8988T (cell line): Measurements from ENCODE around the gene SP1.
"Not testable (repeated sequence)": the region's sequence is repeated elsewhere in the genome, so short reads cannot be mapped to it uniquely, and the experiment has no call there.

Source experiments
- DNase-seq: peaks from one replicate; pipeline ENCODE4 v3.0.0; 2011

The SP1 gene

DNA sequence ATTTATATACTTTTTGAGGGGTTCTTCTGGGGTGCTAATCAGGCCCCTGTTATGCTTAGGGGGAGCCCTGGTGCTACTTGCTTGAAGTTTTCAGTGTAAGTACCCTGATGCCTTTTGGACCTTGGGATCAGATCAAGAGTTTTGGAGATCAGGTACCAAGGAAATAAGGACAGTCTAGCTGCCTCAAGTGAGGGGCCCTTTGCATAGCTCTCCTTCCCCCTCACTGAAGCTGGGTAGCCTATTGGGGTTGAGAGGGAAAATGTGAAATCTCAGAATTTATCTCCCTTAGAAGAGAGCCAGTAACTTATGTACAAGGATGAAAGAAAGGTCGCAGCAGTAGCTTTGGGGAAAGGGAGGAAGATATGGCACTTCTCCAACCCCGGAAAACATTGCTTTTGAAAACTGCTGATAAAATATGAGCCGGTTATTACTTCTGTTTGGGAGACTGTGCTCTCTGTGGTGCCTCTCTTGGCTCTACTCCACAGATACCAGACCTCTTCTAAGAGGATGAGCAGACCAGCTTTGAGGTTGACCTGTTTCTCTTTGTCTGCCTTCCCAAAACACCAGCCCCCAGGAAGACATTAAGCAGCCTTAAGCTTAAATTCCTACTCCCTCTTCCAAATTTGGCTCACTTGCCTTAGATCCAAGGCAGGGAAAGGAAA is 34.9 kb downstream of the SP1 start:
- DNase-seq = no peak

DNA sequence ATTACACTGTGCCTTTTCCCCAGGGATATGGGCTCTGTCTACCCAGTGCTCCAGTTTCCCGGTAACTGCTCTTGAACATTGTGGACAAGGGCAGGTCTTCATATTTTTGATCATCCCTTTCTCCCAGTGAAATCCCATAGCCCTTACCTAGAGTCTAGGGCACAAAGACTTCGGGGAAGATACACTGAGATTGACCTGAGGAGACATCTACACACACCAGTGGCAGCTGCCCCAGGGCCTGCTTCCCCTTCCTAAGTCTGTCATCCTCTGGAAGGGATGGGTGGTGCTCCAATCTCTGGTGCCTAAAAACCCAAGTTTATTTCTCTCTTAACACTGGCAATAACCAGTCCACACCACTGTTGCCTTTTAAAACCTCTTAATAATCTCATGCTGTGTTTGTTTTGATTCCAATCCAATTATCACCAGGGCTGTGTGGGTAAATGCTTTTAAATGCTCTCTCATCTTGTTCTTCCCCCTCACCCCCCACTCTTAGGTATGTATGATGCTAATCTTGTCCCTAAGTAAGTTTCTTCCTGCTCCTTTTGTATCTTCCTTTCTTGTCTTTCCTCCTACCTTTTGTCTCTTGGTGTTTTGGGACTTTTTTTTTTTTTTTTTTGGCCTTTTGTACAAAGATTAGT is 35.9 kb downstream of the SP1 start:
- DNase-seq = not testable (repeated sequence)

DNA sequence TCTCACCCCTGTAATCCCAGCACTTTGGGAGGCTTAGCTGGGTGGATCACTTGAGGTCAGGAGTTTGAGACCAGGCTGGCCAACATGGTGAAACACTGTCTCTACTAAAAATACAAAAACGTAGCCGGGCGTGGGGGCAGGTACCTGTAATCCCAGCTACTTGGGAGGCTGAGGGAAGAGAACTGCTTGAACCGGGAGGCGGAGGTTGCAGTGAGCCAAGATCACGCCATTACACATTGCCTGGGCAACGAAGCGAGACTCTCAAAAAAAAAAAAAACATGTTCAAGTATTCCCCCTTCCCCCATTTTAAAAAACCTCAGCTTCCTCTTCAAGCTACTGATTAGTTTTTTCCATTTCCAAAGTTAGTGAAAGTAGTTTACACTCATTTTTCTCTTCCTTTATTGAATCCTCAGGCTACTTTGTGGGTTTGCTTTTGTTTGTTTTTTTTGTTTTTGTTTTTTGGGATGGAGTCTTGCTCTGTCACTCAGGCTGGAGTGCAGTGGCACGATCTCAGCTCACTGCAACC is 37.4 kb downstream of the SP1 start:
- DNase-seq = not testable (repeated sequence)

DNA sequence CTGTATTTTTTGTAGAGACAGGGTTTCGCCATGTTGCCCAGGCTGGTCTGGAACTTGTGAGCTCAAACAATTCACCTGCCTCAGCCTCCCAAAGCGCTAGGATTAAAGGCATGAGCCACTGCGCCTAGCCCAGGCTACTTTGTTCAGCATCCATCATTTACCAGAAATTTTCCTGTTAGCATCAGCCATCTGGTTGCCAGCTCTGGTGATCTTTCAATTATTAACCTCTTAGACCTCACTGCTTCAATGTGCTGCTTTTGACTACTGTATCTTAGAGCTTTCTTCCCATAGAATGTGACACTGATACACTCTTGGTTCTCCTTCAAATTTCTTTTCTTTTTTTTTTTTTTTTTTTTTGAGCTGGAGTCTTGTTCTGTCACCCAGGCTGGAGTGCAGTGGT is 38.2 kb downstream of the SP1 start:
- no peak for DNase-seq

DNA sequence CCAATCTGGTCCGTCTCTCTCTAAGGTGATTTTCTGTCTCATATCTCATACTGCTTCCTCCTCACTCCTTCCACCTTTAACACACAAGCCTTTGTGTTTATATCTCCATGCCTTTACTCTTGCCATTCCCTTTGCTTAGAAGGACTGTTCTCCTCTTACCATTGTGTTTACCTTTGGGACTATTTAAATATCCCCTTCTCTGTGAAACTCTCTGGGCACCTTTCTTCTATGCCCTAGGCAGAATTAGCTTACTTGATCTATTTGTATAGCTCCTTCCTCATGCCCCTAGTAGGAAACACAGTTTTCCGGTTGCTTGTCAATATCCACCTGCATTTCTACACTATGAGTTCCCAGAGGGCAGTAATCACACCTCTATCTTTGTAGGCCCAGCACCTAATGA is 39.8 kb downstream of the SP1 start:
- DNase-seq = no peak

DNA sequence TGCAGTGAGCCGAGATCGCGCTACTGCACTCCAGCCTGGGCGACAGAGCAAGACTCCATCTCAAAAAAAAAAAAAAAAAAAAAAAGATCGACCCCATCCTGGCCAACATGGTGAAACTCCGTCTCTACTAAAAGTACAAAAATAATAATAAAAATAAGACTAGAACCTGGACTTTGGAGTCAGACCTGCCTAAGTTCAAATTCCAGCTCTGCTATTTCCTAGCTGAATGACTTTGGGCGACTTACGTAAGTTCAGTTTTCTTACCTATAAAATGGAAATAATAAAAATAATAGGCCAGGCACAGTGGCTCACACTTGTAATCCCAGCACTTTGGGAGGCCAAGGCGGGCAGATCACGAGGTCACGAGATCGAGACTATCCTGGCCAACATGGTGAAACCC is 42.3 kb downstream of the SP1 start:
- not testable (repeated sequence) for DNase-seq

DNA sequence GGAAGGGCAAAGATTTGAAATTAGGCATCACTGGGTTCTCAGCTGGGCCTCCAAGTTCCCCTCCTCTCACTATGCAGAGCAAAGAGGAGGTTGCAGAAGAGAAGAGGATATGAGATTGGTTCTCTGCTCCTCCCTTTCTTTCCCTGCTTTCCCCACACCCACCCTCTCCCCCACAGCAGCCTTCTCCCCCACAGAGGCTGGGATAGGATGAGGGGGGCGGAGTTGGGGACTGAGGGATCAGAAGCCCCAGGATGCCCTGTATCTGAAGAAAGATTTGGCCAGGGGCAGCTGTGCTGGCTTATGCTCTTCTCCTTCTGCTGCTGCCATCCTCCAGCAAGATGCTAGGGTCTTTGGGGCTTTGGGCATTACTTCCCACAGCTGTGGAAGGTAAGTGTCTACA is 43.6 kb downstream of the SP1 start, which contains the start of gene AMHR2:
Gene AMHR2, plus strand, starts transcription at position 259 of the 400 bp plus-strand sequence. Its CDS starts 80 bp downstream, at position 339.
- DNase-seq = no peak

DNA sequence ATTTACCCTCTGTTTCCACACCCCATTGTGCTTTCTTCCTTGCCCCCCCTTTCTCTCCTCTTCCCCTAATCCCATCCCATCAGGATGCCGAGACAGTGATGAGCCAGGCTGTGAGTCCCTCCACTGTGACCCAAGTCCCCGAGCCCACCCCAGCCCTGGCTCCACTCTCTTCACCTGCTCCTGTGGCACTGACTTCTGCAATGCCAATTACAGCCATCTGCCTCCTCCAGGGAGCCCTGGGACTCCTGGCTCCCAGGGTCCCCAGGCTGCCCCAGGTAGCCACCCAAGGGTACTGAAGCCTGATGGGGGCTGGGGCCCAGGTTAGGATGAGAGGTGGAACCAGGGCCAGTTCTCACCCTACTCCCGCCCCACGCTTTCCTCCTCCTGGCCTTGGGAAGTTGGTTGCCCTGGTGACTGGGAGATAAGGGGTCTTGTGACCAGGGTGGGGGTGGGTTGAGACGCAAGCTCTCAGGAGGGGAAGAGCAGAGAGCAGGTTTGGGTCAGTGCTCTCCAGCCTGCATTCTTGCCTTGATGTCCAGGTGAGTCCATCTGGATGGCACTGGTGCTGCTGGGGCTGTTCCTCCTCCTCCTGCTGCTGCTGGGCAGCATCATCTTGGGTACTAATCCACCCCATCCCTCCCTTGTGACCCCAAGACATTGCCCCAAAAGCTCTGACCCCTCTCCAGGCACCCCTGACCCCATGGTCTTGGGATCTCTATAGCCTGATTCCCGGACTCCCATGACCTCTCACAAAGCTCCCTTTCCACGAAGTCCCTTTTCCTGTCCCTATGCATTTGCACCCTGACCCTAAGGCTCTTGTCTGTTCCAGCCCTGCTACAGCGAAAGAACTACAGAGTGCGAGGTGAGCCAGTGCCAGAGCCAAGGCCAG is 44.9 kb downstream of the SP1 start:
- no peak for DNase-seq

DNA sequence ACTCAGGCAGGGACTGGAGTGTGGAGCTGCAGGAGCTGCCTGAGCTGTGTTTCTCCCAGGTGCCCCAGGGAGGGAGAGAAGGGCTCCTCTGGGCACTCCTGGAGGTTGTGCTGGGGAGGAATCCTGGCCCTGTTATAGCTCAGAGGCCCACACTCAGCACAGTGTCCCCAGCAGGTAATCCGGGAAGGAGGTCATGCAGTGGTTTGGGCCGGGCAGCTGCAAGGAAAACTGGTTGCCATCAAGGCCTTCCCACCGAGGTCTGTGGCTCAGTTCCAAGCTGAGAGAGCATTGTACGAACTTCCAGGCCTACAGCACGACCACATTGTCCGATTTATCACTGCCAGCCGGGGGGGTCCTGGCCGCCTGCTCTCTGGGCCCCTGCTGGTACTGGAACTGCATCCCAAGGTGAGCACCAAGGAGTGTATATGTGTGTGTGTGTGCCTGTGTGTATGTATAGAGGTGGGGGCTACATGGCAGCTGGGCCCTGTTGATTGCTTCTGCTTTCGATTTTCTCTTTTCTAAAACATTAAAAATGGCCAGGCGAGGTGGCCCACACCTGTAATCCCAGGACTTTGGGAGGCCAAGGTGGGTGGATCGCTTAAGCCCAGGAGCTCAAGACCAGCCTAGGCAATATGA is 45.7 kb downstream of the SP1 start:
- DNase-seq = no peak

DNA sequence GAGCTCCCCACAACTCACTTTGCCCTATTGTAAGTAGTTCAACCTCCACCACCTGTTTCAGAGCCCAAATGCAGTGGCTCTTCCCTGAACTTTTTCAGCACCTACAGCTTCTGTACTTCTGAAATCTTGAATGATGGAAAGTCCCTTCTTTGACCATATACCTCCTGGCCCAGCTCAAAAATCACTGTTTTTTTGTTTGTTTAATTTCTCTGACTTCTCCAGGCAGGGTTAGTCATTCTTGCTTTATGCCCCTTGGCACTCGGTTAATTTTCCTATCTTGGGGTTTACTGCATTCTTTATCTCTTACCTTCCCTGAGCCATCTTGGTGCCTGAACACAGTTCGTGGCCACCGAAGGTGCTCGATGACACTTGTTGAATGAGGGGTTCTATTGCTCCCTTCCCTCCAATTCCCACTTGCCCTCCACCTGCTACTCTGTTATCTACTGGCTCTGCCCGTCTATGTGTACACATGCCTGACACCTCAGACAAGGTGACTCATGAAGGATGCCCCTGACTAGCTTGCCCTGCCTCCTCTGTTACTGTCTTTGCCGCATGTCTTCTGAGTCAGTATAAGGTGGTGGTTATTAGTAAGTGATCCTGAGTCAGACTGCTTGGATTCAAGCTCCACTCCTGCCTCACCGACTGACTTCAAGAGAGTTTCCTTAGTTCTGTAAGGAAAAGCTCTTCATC is 48.1 kb downstream of the SP1 start:
- peak; percentile 69 for DNase-seq

DNA sequence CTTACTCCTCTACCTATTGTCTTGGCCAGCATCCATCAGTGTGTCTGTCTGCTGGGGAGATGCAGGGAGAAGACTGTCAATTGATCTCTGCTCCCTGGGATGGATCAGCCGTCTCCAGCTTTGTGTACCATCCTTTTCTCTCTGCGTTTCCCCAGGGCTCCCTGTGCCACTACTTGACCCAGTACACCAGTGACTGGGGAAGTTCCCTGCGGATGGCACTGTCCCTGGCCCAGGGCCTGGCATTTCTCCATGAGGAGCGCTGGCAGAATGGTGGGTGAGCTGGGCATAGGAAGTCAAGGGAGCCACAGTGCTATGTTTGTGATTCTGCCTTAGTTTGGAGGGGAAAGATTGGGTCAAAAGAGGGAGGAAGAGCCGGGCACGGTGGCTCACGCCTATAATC is 48.8 kb downstream of the SP1 start:
- no peak for DNase-seq

DNA sequence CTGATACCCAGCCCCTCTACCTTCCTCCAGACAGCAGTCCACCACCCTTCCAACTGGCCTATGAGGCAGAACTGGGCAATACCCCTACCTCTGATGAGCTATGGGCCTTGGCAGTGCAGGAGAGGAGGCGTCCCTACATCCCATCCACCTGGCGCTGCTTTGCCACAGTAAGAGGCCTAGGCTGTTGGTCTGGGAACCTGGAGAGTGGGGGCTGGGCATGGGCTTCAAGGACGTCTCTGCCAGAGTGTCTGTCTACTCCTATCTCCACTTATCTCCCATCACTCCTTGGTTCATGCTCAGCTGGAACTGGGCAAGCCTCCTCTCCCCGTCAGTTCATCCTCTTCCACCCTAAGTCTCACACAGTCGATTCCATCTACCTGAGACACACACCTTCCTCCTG is 50.1 kb downstream of the SP1 start:
- no peak for DNase-seq

DNA sequence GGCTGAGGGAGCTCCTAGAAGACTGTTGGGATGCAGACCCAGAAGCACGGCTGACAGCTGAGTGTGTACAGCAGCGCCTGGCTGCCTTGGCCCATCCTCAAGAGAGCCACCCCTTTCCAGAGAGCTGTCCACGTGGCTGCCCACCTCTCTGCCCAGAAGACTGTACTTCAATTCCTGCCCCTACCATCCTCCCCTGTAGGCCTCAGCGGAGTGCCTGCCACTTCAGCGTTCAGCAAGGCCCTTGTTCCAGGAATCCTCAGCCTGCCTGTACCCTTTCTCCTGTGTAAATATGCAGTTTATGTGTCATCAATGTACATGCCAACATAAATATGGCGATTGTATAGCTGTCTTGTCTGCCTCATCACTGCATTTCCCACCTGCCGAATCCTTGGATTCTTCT is 51.2 kb downstream of the SP1 start:
- no peak for DNase-seq

DNA sequence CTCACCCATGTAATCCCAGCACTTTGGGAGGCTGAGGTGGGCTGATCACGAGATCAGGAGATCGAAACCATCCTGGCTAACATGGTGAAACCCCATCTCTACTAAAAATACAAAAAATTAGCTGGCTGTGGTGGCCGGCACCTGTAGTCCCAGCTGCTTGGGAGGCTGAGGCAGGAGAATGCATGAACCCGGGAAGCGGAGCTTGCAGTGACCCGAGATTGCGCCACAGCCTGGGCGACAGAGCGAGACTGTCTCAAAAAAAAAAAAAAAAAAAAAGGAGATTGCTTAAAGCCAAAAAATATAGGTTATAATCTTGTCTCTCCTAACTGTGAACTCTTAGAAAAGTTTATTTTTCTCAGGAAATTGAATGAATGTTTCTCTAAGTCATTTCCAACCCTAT is 55.4 kb downstream of the SP1 start:
- DNase-seq = not testable (repeated sequence)

DNA sequence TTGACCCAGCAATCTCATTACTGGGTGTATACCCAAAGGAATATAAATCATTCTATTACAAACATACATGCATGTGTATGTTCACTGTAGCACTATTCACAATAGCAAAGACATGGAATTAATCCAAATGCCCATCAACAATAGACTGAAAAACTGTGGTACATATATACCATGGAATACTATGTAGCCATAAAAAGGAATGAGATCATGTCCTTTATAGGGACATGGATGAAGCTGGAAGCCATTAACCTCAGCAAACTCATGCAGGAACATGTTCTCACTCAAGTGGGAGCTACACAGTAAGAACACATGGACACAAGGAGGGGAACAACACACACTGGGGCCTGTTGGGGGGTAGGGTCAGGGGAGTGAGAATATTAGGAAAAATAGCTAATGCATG is 59.6 kb downstream of the SP1 start:
- not testable (repeated sequence) for DNase-seq

DNA sequence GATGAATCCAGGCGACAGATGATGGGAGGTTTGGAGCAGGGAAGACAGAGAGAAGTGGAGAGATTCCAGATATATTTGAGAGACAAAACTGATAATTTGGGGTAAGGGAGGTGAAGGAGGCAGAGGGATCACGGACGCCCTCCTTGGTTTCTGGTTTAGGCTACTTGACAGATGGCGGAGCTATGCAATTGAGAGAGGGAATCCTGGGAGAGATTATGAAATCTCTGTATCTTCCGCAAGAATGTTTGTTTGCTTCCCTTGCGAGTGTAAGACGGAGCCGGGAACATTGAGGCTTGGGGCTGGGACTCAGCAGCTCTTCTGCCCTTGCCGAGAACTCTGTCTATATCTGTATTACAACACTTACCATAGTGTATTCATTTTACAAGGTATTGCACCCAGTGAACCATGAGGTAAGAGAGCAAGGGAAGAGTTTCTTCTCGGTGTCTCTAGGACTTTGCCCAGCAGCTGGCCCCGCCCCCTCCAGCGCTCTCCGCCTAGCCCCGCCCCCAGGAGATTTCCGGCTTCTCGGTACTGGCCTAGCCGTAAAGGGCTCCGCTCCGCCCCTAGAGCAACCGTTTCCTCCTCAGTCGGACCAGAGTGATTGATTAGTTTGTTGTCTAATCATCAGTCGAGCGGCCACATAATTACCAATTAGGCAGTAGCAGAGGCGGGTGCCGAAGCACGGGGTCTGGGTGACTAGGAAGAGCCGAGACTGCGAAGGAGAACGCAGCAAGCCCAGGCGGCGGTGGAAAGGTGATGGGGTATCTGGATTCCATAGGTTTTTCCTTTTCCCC is 61.3 kb downstream of the SP1 start, which contains the start of gene PRR13:
Gene PRR13, plus strand, starts transcription at position 695 of the 794 bp plus-strand sequence. CDS start 981 bp downstream, outside the sequence.
- peak; percentile 75 for DNase-seq

DNA sequence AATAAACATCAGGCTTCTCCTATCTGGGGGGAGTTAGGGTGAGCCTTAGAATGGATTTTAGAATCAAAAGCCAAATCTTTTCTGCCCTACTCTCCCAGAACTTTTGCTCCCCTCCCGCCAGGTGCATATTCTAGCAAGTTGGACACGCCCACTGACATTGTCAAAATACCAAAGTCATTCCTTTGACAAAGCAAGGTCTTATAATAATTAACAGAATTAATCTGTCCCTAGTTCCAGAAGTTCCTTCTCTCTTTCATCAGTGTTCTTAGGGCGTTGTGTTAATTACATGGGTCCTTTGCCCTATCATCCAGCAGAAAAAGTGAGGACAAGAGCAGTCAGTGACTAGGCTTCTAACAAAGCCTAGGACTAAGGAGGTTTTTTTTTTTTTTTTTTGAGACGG is 64.0 kb downstream of the SP1 start:
- no peak for DNase-seq

DNA sequence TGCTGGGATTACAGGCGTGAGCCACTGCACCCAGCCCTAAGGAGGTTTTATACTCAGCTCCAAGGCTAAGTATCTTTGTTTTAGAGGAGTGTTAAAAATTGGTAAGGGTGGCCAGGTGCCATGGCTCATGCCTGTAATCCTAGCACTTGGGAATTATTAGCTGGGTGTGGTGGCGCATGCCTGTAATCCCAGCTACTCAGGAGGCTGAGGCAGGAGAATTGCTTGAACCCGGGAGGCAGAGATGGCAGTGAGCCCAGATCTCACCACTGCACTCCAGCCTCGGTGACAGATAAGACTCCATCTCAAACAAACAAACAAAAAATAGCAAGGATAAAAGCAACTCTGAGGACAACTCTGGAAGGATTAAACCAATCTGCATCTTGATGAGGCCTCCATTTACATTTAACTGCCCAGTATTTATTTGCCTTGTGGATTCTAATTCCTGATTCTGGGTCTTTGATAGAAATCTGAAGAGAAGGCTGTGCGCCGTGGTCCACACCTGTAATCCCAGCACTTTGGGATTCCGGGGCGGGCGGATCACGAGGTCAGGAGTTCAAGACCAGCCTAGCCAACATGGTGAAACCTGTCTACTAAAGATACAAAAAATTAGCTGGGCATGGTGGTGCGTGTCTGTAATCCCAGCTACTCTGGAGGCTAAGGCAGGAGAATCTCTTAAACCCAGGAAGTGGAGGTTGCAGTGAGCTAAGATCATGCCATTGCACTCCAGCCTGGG is 64.8 kb downstream of the SP1 start:
- not testable (repeated sequence) for DNase-seq

DNA sequence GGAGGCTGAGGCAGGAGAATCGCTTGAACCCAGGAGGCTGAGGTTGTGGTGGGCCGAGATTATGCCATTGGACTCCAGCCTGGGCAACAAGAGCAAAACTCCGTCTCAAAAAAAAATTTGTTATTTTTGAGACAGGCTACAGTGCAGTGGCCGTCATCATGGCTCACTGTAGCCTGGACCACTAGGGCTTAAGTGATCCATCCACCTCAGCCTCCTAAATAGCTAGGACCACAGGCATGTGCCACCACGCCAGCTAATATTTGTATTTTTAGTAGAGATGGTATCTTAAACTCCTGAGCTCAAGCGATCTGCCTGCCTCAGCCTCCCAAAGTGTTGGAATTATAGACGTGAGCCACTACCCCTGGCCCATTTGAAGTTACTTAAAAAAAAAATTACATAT is 71.0 kb downstream of the SP1 start:
- no peak for DNase-seq

DNA sequence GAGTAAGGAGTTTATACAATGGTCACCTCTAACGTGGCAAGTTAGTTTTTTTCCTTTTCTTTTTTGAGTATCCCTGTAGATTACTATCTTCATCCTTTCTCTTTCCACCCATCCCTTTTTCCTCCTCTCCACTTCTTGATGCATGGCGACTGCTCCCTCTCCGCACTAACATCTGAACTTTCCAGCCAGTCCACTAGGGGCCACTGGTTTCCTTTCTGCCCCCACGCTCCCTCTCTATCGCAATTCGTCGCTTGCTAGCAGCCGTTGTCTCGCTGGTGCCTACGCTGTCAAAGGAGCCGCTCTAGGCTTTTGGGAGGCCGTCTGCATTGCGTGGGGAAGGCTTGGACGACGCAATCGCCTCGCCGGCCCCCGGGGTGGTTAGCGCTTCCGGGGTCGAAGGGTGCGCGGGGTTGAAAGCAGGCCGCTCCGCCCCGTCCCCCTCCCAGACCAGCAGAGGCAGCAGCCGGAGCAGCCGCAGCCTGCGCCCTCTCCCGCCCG is 71.7 kb downstream of the SP1 start, which contains the start of gene PCBP2:
Gene PCBP2, plus strand, starts transcription at position 442 of the 498 bp plus-strand sequence. CDS start 2,699 bp downstream, outside the sequence.
- DNase-seq = peak; percentile 91
